GM23338 (cell line): ENCODE data around the gene RAB11B.

Experiments used
- CTCF ChIP-seq, 2 experiments: fragments of 200-600 bp in 1 of 2; sonication (generic) in 1 of 2; conservative IDR thresholded peaks; 2 replicates each; pipeline versions ENCODE4 v1.5.1 to v1.6.1; 2016 to 2017; ENCODE audit warnings: antibody characterized with exemption in 2 of 2, low read depth in 2 of 2, mild to moderate bottlenecking in 2 of 2, moderate library complexity in 1 of 2
- EZH2 ChIP-seq: fragments of 200-600 bp; sonication (generic); IDR thresholded peaks from one replicate; pipeline ENCODE4 v1.8.0; 2017; ENCODE audit warnings: antibody characterized with exemption, mild to moderate bottlenecking, low read depth; ENCODE audit not compliant: unreplicated experiment
- EZH2phosphoT487 ChIP-seq: fragments of 200-600 bp; sonication (generic); IDR thresholded peaks from one replicate; pipeline ENCODE4 v1.8.1; 2018; ENCODE audit warnings: antibody characterized with exemption; ENCODE audit not compliant: unreplicated experiment
- POLR2AphosphoS5 ChIP-seq: IDR thresholded peaks from 2 replicates; pipeline ENCODE4 v1.6.1; 2016; ENCODE audit warnings: antibody characterized with exemption, low read depth

GRCh38 chr19:8451885-8452284 lies 61.7 kb downstream of the RAB11B start:
- TF ChIP-seq CTCF (conservative IDR thresholded peaks at IDR 0.05; ENCODE audit: low read depth in 2 of 2) = no peak
- TF ChIP-seq POLR2AphosphoS5 = no peak
- TF ChIP-seq EZH2 = no peak
- TF ChIP-seq EZH2phosphoT487 = no peak
